HepG2 (cell line): ENCODE measurements around the gene MARCHF2.

Experiments used
- BHLHE40 ChIP-seq: IDR thresholded peaks from 2 replicates; pipeline ENCODE4 v1.6.1; 2011; ENCODE audit warnings: low read length, improper control_type of control experiment
- POLR2A ChIP-seq, 2 experiments: IDR thresholded peaks; 2 replicates each; pipeline ENCODE4 v1.6.1; 2011; ENCODE audit warnings: low read depth in 2 of 2, low read length in 2 of 2, mild to moderate bottlenecking in 1 of 2, moderate library complexity in 1 of 2; ENCODE audit not compliant: insufficient read depth in 1 of 2
- SP4 ChIP-seq: sonication (generic); formaldehyde crosslinking; IDR thresholded peaks from 2 replicates; pipeline ENCODE4 v1.8.1; 2023; ENCODE audit warnings: mild to moderate bottlenecking, missing genetic modification reagents
- ZNF274 ChIP-seq: sonication (generic); formaldehyde crosslinking; IDR thresholded peaks from 2 replicates; pipeline ENCODE4 v1.5.1; 2020; ENCODE audit warnings: mild to moderate bottlenecking, missing genetic modification reagents
- ZNF781 ChIP-seq: sonication (generic); formaldehyde crosslinking; IDR thresholded peaks from 2 replicates; pipeline ENCODE4 v1.5.1; 2020; ENCODE audit warnings: borderline replicate concordance, mild to moderate bottlenecking, missing genetic modification reagents; ENCODE audit errors: not compliant biosample characterization

DNA sequence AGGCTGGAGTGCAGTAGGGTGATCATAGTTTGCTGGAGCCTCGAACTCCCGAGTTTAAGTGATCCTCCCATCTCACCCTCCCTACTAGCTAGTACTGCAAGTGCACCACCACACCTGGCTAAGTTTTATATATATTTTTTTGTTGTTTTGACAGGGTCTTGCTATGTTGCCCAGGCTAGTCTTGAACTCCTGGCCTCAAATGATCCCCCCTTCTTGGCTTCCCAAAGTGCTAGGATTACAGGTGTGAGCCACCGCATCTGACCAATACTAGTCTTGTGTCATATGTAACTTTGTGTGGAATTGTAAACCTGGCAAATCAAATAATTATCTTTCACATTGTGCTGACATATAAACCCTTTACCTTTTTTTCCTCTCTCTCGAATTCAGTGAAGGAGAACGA, 41.9 kb downstream of the MARCHF2 start:
- TF ChIP-seq BHLHE40 (no peak), ZNF781 (CRISPR knock-in tag) (no peak), POLR2A (IDR thresholded peaks at IDR 0.05; ENCODE audit: insufficient read depth in 1 of 2, low read depth in 2 of 2, low read length in 2 of 2) (no peak), ZNF274 (CRISPR knock-in tag) (no peak), SP4 (CRISPR knock-in tag) (no peak)
